ENCODE data around the gene SYCP1.
"Not testable (repeated sequence)": the region's sequence is repeated elsewhere in the genome, so short reads cannot be mapped to it uniquely, and the experiment has no call there.

SYCP1 gene, protein sequence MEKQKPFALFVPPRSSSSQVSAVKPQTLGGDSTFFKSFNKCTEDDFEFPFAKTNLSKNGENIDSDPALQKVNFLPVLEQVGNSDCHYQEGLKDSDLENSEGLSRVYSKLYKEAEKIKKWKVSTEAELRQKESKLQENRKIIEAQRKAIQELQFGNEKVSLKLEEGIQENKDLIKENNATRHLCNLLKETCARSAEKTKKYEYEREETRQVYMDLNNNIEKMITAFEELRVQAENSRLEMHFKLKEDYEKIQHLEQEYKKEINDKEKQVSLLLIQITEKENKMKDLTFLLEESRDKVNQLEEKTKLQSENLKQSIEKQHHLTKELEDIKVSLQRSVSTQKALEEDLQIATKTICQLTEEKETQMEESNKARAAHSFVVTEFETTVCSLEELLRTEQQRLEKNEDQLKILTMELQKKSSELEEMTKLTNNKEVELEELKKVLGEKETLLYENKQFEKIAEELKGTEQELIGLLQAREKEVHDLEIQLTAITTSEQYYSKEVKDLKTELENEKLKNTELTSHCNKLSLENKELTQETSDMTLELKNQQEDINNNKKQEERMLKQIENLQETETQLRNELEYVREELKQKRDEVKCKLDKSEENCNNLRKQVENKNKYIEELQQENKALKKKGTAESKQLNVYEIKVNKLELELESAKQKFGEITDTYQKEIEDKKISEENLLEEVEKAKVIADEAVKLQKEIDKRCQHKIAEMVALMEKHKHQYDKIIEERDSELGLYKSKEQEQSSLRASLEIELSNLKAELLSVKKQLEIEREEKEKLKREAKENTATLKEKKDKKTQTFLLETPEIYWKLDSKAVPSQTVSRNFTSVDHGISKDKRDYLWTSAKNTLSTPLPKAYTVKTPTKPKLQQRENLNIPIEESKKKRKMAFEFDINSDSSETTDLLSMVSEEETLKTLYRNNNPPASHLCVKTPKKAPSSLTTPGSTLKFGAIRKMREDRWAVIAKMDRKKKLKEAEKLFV

DNA sequence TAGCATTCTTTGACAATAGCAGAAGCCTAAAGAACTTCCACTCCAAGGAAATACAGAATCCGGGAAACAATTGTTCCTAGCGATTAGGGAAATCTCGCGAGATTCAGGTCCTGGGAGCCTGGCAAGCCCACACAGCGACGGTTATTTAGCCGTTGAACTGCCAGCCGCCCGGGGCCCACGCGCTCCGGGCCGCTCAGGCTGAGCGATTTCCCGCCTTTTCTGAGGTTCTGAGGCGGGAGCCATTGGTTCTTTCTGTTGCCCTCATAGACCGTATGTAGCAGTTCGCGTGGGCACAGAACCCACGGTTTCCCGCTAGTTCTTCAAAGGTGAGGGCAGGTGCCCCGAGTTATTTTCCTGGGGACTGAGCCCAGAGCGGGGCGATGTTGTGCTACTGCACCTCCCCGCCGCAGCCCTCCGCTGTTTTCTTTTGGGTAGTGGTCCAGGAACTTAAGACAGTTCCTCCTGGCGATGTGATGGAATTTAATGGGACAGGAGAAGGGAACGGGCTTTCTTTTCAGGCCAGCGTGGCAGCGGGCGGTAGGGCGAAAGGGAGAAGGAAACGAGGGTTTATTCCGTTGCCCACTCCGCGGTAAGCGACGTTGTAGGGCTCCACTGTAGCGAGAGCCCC is at the start of gene SYCP1:
Gene SYCP1 (plus strand): TSS at position 171 of the 628 bp plus-strand sequence. CDS start 602 bp downstream, outside the sequence.
- H3K27me3 Mint-ChIP-seq: peaks cover 47% of the 10 kb centered on the region
- H3K27ac Mint-ChIP-seq: no peak within 1 kb of the TSS
- peak within 1 kb of the TSS; percentile 61 for H3K4me3 Mint-ChIP-seq
- H3K36me3 Mint-ChIP-seq (ENCODE audit: low read depth): no peaks in the 10 kb centered on the region
- H3K4me1 Mint-ChIP-seq (ENCODE audit: low read depth): peaks cover 7% of the 10 kb centered on the region
- H3K9me3 Mint-ChIP-seq: no peaks in the 10 kb centered on the region

DNA sequence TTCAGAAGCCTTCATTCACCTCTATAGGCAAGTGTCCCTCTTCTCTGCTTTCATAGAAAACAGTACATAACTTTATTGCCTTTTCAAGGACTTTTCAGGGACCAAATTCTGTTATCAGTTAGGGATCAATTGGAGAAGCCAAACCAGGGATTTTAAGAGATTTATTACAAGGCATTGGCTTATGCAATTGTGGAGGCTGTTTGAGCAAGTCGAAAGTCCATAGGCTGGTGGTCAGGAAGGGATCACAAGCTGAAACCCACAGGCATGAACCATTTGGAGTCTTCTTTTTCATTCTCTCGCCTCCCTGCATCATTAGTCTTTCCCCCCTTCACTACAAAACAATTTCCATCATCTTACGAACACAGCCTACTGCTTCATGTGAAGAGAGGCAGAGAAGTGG is 34.8 kb upstream of the SYCP1 start:
- peaks cover 34% of the 10 kb centered on the region for H3K27me3 Mint-ChIP-seq
- no peak overlapping the region for H3K4me3 Mint-ChIP-seq
- no peak overlapping the region for H3K27ac Mint-ChIP-seq
- H3K4me1 Mint-ChIP-seq (ENCODE audit: low read depth): no peaks in the 10 kb centered on the region
- peaks cover 17% of the 10 kb centered on the region for H3K9me3 Mint-ChIP-seq
- no peaks in the 10 kb centered on the region for H3K36me3 Mint-ChIP-seq (ENCODE audit: low read depth)

DNA sequence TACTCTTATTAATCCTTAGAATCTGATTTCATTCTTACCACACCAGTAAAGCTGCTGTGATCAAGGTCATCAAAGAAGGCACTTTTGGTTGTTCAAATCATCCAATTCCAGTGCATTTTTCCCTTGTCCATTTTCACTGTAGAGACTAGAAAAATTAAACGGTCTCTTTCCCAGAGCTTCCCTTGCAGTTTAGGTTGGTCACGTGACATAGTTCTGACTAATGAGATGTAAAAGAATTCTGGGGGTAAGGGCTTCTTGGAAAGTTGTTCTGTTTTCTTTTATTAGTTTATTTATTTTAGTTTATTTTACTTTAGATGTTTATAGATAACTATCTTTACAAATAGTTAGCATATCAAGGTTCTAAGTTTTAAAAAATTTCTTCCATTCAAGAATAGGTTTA is 34.3 kb upstream of the SYCP1 start:
- Mint-ChIP-seq H3K36me3 (ENCODE audit: low read depth) (no peaks in the 10 kb centered on the region), H3K4me3 (no peak overlapping the region), H3K9me3 (peaks cover 20% of the 10 kb centered on the region)

DNA sequence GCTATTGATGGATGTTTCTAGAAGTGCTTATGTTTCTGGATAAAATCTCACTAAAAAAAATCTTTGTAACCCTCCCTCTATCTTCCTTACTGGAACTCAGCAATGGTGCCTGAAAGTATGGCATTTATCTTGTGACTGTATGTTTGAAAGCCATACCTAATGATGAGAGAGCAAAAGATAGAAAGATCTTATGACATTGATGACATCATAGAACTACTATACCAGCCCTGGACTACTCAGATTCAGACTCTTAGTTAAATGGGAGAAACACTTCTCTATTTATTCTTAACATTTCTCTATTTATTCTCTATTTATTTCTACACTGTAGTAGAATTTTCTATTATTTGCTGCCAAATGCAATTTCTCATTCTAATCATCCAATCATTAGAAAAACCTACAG is 32.7 kb upstream of the SYCP1 start:
- H3K4me3 Mint-ChIP-seq: no peak overlapping the region
- no peaks in the 10 kb centered on the region for H3K36me3 Mint-ChIP-seq (ENCODE audit: low read depth)
- H3K27me3 Mint-ChIP-seq: peaks cover 33% of the 10 kb centered on the region
- no peaks in the 10 kb centered on the region for H3K4me1 Mint-ChIP-seq (ENCODE audit: low read depth)
- H3K27ac Mint-ChIP-seq: no peak overlapping the region
- peaks cover 20% of the 10 kb centered on the region for H3K9me3 Mint-ChIP-seq

More for the DNA sequence above, 34.3 kb upstream of the SYCP1 start:
- Mint-ChIP-seq H3K27me3 (peaks cover 29% of the 10 kb centered on the region), H3K27ac (no peak overlapping the region), H3K4me1 (ENCODE audit: low read depth) (no peaks in the 10 kb centered on the region)

DNA sequence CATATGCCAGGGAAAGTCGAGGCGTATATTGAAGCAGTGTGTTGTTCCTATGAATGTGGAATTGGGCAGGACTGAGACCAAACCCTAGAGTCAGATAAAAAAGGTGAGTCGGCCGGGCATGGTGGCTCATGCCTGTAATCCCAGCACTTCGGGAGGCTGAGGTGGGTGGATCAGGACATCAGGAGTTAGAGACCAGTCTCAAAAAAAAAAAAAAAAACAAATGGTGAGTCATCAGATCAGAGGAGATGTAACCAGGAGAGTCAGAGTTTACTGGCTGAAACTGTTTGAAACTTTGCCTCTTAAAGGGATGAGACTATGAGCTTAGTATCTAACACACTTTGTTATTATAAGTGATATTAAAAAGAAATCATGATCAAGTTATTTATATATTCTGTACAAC is 26.4 kb upstream of the SYCP1 start:
- Mint-ChIP-seq H3K27ac (no peak overlapping the region), H3K27me3 (peaks cover 11% of the 10 kb centered on the region), H3K9me3 (peaks cover 8% of the 10 kb centered on the region), H3K36me3 (ENCODE audit: low read depth) (no peaks in the 10 kb centered on the region), H3K4me1 (ENCODE audit: low read depth) (no peaks in the 10 kb centered on the region), H3K4me3 (no peak overlapping the region)

DNA sequence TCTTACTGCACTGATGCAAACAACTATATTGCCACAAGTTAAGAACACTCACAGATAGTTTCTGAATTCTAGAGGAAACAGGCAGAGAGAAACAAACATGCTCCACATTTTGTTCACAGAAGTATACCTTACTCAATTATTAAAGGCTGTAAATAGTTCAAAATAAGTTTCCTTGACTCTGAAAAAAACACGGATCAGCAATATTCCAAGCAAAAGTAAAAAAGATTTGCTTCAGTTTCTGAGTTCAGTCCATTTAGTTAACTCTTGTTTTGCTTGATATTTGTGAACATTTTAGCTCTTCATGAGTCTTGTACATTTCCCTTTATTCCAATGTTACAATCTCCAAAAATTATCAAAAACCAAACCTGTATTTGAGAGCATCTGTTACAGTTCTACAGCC is 24.6 kb upstream of the SYCP1 start:
- not testable (repeated sequence) for H3K27me3 Mint-ChIP-seq; H3K4me3 Mint-ChIP-seq; H3K36me3 Mint-ChIP-seq (ENCODE audit: low read depth); H3K9me3 Mint-ChIP-seq; H3K4me1 Mint-ChIP-seq (ENCODE audit: low read depth); H3K27ac Mint-ChIP-seq

DNA sequence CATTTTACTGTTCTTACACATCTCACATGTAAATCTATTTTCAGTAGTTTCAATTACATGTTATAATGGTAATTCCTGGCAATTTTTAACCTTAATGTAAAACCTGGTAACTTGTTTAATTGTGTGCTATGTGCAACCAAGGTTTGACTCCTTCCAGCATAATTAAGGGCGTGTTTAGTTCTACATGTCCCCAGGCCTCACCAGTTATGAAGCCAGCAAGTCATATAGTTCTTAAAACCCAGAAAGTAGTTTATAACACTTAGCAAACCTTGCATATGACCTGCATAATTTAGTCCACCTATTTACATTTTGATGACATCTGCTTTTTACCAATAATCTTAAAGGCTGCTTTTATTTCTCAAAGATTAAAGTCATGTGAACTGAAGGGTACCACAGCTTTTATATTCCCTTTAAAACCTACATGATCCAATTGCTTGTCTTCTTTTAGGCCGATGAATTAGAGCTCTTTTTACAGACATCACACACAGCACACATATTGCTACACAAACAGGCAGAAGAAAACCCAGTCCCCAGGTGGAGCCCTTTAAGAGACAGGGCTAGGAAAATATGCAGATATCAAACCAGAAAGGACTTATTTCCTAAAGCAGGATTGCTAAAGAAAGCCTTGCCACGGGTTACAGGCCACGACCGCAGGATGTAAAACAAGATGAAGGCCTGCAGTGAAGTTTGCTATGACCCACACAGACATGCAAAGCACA is 23.2 kb upstream of the SYCP1 start:
- Mint-ChIP-seq H3K27me3 (peaks cover 4% of the 10 kb centered on the region), H3K27ac (no peak overlapping the region), H3K9me3 (no peaks in the 10 kb centered on the region), H3K4me3 (no peak overlapping the region), H3K4me1 (ENCODE audit: low read depth) (no peaks in the 10 kb centered on the region), H3K36me3 (ENCODE audit: low read depth) (no peaks in the 10 kb centered on the region)

DNA sequence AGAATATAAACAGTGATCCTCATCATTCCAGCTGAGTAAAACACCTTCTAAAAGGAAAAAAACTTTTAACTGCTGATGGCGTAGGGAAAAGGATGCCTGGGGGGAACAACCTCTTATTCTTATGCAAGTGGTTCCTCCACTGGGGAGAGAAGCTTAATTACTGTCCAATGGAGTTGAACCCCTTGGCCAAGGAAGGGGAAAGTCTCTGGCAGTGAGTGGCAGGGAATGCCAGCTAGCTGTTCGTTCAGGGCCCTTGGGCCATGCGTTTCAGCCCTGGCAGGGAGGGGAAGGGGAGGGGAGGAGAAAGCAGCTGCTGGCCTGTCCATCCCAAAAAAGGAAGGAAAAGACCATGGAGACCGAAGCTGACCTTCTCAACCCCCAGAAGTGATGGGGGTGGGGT is 22.6 kb upstream of the SYCP1 start:
- Mint-ChIP-seq H3K27ac (no peak overlapping the region), H3K4me3 (no peak overlapping the region), H3K27me3 (no peaks in the 10 kb centered on the region), H3K4me1 (ENCODE audit: low read depth) (no peaks in the 10 kb centered on the region), H3K9me3 (no peaks in the 10 kb centered on the region), H3K36me3 (ENCODE audit: low read depth) (no peaks in the 10 kb centered on the region)

DNA sequence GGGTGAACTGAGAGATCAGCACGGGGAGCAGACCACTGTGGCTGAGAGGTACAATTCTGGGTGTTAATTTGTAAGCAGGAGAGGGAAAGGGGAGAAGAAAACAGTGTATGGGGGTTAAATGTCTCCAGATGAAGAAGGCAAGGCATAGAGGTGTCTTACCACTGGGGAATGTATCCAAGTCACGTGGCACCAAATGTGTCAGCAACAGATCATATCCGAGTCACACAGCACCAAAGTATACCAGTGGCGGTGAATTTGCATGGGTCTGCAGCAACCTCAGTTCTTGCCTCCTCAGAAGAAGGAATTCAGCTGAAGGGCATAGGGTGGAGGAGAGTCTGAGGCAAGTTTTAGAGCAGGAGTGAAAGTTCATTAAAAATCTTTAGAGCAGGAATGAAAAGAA is 21.2 kb upstream of the SYCP1 start:
- no peak overlapping the region for H3K4me3 Mint-ChIP-seq
- H3K36me3 Mint-ChIP-seq (ENCODE audit: low read depth): no peaks in the 10 kb centered on the region
- no peaks in the 10 kb centered on the region for H3K9me3 Mint-ChIP-seq
- no peak overlapping the region for H3K27ac Mint-ChIP-seq
- H3K4me1 Mint-ChIP-seq (ENCODE audit: low read depth): no peaks in the 10 kb centered on the region
- peaks cover 2% of the 10 kb centered on the region for H3K27me3 Mint-ChIP-seq

DNA sequence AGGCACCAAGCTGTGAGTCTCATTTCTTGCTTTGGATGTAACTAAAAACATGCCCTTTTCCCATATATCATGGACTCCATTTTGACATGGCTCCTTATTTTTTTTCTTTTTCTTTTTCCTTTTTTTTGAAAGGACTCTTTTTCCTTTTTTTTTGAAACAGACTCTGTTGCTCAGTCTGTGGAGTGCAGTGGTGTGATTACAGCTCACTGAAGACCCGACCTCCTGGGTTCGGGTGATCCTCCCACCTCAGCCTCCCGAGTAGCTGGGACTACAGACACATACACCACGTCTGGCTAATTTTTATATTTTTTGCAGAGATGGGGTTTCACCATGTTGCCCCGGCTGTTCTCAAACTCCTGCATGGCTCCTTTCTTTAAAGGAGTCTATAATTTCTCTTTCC is 10.4 kb upstream of the SYCP1 start:
- H3K4me3 Mint-ChIP-seq: no peak overlapping the region
- peaks cover 40% of the 10 kb centered on the region for H3K27me3 Mint-ChIP-seq
- H3K9me3 Mint-ChIP-seq: no peaks in the 10 kb centered on the region
- no peaks in the 10 kb centered on the region for H3K36me3 Mint-ChIP-seq (ENCODE audit: low read depth)
- no peak overlapping the region for H3K27ac Mint-ChIP-seq
- H3K4me1 Mint-ChIP-seq (ENCODE audit: low read depth): no peaks in the 10 kb centered on the region

DNA sequence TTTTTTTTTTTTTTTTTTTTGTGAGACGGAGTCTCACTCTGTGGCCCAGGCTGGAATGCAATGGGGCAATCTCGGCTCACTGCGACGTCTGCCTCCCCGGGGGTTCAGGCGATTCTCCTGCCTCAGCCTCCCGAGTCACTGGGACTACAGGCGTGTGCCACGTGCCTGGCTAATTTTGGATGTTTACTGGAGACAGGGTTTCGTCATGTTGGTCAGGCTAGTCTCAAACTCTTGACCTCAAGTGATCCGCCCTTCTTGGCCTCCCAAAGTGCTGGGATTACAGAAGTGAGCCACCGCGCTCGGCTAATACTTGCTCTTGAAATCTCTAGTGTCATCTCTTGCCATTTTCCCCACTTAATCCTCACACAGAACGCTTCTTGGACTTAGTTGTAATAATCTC is 1.1 kb upstream of the SYCP1 start:
- H3K4me1 Mint-ChIP-seq (ENCODE audit: low read depth): peaks cover 7% of the 10 kb centered on the region

DNA sequence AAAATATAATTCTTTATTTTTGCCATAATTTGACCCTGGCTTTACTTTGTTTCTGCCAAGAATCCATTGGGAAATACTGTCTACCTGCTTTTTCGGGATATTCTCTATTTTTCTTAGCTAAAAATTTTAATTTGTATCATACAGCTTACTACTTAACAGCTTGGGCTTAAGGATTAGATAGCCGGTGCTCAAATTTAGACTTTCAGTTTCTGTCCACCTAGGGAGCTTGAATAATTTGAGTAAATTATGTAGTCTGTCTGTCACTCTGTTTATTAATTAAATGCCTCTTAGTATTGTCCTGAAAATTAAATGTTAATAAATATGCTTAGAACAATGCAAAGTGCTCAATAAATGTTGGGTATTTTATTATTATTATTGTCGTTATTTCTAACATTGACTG is 6.7 kb downstream of the SYCP1 start:
- Mint-ChIP-seq H3K36me3 (ENCODE audit: low read depth) (no peaks in the 10 kb centered on the region), H3K27ac (no peak overlapping the region)

More for the DNA sequence above, 1.1 kb upstream of the SYCP1 start:
- H3K27ac Mint-ChIP-seq: no peak overlapping the region
- H3K36me3 Mint-ChIP-seq (ENCODE audit: low read depth): no peaks in the 10 kb centered on the region
- H3K27me3 Mint-ChIP-seq: peaks cover 45% of the 10 kb centered on the region
- H3K9me3 Mint-ChIP-seq: no peaks in the 10 kb centered on the region
- no peak overlapping the region for H3K4me3 Mint-ChIP-seq

DNA sequence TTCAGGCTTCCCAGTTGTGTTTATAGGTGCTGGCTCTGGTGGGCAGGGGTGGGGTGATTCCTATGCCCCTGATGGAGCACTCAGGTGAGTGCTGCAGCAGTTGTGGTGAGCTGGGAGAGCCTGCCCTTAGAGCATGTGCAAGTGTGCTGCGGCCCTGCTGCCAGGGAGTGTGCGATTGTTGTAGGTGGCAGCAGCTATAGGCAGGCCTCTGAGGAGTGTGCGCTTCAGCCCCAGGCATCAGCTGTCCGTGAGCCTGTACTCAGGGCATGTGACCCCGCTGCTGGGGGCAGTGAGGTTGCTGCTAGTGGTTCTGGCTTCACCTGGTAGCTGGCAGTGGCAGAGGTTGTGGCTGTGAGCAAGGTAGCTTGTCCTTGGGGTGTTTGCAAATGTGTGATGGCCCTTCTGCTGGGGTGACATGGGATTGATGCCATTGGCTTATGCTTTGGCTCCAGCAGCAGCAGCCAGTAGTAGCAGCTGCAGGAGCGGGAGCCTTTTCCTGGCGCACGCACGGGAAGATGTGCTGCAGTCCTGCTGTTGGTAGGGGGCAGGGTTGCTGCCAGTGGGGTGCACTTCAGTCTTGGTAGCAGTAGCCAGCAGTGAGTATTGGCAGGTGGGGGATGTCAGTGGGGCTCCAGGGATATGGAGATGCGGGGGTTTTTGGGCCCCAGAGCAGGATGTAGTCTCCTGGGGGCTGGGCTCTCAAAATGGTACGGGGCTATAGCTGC is 37.7 kb downstream of the SYCP1 start:
- H3K9me3 Mint-ChIP-seq: no peaks in the 10 kb centered on the region

More for the DNA sequence above, 6.7 kb downstream of the SYCP1 start:
- H3K27me3 Mint-ChIP-seq: peaks cover 24% of the 10 kb centered on the region
- H3K4me1 Mint-ChIP-seq (ENCODE audit: low read depth): no peaks in the 10 kb centered on the region
- no peak overlapping the region for H3K4me3 Mint-ChIP-seq
- no peaks in the 10 kb centered on the region for H3K9me3 Mint-ChIP-seq

DNA sequence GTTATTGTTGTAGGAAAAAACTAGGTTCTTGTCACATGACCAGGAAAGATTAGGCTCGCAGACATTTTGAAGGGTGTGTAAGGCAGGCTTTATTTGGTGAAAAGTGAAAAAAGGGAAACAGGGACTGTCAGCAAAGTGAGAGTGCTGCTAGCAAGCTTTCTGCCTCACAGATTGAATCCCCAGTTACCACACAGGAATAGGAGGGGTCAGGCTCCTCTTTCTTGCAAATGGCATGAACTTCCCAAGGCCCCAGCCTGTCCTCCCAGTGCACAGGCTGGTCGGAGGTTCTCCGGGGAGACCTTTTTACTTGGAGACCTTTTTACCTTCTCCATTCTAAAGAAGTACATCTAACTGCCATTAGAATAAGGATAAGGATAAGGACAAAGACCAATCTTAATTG is 42.1 kb downstream of the SYCP1 start:
- Mint-ChIP-seq H3K36me3 (ENCODE audit: low read depth) (no peaks in the 10 kb centered on the region), H3K27me3 (peaks cover 43% of the 10 kb centered on the region), H3K27ac (no peak overlapping the region), H3K4me3 (no peak overlapping the region), H3K4me1 (ENCODE audit: low read depth) (no peaks in the 10 kb centered on the region), H3K9me3 (no peaks in the 10 kb centered on the region)

More for the DNA sequence above, 37.7 kb downstream of the SYCP1 start:
- Mint-ChIP-seq H3K27ac (no peak overlapping the region), H3K4me1 (ENCODE audit: low read depth) (no peaks in the 10 kb centered on the region), H3K36me3 (ENCODE audit: low read depth) (no peaks in the 10 kb centered on the region), H3K4me3 (no peak overlapping the region), H3K27me3 (peaks cover 41% of the 10 kb centered on the region)
